ENCODE data around the gene HCK. TPM values are rescaled to one million over a fixed set of nuclear protein-coding genes. Genes with fewer than 3 reads are reported as not detected.

Gene HCK
- polyA plus RNA-seq, 1 experiment, result not detected

DNA sequence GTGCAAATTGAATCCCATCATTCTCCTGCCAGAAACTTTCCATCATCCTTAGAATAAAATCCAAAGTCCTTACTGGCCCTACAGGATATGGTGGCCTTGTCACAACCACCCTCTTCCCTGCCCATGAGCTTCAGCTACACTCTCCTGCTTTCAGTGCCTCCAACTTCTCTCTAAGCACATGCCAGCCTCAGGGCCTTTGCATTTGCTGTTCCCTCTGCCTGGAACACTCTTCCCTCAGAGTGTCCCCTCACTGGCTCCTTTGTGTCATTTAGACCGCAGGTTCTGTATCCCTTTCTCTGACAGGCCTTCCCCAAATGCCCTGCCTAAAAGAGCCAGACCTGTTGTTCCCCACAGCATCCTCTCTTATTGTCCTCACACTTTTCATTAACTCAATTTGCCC, 18.2 kb downstream of the HCK start:
- no peak overlapping the region for H3K27ac ChIP-seq (ENCODE audit: low read depth, low read length)
- POLR2A ChIA-PET, result no interaction called here
- DNase-seq (ENCODE audit: low read depth, low spot score), result no peak
- no peak overlapping the region for H3K4me3 ChIP-seq (ENCODE audit: low read depth, low read length)
- H3K27me3 ChIP-seq (ENCODE audit: control insufficient read depth, insufficient read depth, low read length), result peaks cover 9% of the 10 kb centered on the region
- TF ChIP-seq, protein P1, sequence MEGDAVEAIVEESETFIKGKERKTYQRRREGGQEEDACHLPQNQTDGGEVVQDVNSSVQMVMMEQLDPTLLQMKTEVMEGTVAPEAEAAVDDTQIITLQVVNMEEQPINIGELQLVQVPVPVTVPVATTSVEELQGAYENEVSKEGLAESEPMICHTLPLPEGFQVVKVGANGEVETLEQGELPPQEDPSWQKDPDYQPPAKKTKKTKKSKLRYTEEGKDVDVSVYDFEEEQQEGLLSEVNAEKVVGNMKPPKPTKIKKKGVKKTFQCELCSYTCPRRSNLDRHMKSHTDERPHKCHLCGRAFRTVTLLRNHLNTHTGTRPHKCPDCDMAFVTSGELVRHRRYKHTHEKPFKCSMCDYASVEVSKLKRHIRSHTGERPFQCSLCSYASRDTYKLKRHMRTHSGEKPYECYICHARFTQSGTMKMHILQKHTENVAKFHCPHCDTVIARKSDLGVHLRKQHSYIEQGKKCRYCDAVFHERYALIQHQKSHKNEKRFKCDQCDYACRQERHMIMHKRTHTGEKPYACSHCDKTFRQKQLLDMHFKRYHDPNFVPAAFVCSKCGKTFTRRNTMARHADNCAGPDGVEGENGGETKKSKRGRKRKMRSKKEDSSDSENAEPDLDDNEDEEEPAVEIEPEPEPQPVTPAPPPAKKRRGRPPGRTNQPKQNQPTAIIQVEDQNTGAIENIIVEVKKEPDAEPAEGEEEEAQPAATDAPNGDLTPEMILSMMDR (IDR thresholded peaks at IDR 0.05; ENCODE audit: low read depth, low read length), result no peak
- CTCF ChIA-PET, result no interaction called here
- H3K9me3 ChIP-seq (ENCODE audit: control insufficient read depth, insufficient read depth, low read length), result no peaks in the 10 kb centered on the region

DNA sequence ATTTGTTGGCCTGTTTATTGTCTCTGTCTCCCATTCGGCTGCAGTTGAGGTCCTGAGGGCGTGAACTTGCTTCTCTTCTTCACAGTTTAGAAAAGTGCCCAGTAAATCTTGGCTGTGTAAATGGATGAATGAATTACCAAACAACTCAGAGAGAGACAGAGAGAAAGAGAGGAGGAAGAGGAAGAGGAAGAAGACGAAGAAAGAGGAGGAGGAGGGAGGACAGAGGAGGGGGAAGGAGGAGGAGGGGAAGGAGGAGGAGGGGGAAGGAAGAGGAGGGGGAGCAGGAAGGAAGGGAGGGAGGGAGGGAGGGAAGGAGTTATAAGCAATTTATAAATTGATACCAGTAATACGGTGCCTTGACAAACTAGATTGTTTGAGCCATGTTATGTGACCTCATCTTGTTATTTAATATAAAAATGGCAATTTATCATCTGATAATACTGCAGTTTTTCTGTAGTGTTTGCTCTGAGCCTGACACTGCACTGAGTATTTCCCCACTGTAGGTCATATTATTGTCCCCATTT, 18.7 kb downstream of the HCK start:
- Histone ChIP-seq H3K27ac (ENCODE audit: low read depth, low read length) (no peak overlapping the region), H3K4me3 (ENCODE audit: low read depth, low read length) (no peak overlapping the region), H3K9me3 (ENCODE audit: control insufficient read depth, insufficient read depth, low read length) (no peaks in the 10 kb centered on the region), H3K27me3 (ENCODE audit: control insufficient read depth, insufficient read depth, low read length) (peaks cover 9% of the 10 kb centered on the region)
- ChIA-PET POLR2A (no interaction called here), CTCF (no interaction called here)
- no peak for DNase-seq (ENCODE audit: low read depth, low spot score)
- TF ChIP-seq, protein P1 (IDR thresholded peaks at IDR 0.05; ENCODE audit: low read depth, low read length), result no peak

DNA sequence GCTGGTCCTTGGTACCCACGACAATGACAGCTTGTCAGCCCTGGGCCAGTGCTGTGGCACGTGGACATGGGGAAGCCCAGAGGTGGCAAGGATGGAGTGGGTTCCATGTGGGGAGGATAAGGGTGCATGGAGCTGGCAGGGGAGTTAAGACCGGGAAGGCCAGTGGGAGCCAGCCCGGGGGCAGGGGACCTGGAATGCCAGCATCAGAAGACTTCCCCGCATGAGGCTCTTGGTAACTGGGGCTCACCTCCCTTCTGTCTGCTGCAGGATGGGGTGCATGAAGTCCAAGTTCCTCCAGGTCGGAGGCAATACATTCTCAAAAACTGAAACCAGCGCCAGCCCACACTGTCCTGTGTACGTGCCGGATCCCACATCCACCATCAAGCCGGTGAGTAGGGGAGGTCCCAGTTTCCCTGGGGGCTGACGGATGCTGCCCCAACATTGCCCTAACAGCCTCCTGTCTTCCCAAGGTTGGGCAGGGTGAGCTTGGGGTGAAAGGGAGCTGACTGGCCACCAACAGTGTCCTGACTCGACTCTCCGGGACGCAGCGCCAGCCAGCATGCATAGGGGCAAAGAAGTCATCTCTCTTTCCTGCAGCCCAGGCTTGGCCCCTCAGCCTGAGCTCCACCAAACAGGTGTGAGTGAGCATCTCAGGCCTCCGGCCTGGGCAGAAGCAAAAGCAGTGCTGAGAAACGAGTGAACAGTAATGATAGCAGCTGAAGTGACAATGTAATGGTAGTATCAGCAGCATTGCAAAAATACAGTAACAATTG, 19.5 kb downstream of the HCK start:
- ChIA-PET CTCF (interaction anchor here (1.0 to 1.3 kb wide), 3 partner anchors 20 to 249 kb away, joined by 3 to 5 read pairs (median 3); no protein-coding TSS in a partner anchor), POLR2A (no interaction called here)
- TF ChIP-seq, protein P1 (IDR thresholded peaks at IDR 0.05; ENCODE audit: low read depth, low read length), result no peak

DNA sequence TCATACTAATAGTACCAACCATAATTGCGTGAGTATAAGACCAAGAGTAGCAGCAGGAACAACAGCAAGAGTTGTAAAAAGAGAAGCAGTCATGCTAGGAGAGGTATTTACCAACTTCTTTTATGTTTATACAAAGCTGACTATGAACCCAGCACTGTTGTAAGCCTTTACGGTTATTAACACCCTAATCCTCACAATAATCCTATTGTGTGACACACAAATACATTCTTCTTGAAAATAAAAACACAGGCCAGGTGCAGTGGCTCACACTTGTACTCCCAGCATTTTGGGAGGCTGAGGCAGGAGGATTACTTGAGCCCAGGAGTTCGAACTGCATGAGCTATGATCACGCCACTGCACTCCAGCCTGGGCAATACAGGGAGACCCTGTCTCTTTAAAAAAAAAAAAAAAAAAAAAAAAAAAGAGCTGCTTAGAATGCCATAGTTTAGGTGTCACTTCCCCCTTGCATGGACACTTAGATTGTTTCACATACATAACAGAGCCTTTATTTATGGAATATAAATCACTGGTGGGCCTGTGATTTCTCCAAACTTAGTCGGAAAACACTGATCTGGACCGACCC, 20.2 kb downstream of the HCK start:
- H3K4me3 ChIP-seq (ENCODE audit: low read depth, low read length), result no peak overlapping the region
- POLR2A ChIA-PET, result interaction anchor here (0.6 kb wide), 1 partner anchor 40 kb away, joined by 4 read pairs; no protein-coding TSS in a partner anchor
- H3K9me3 ChIP-seq (ENCODE audit: control insufficient read depth, insufficient read depth, low read length), result no peaks in the 10 kb centered on the region
- no peak overlapping the region for H3K27ac ChIP-seq (ENCODE audit: low read depth, low read length)
- TF ChIP-seq, protein P1 (IDR thresholded peaks at IDR 0.05; ENCODE audit: low read depth, low read length), result no peak
- DNase-seq (ENCODE audit: low read depth, low spot score), result no peak
- peaks cover 21% of the 10 kb centered on the region for H3K27me3 ChIP-seq (ENCODE audit: control insufficient read depth, insufficient read depth, low read length)
- CTCF ChIA-PET, result interaction anchor here (0.6 to 1.3 kb wide), 5 partner anchors 20 to 249 kb away, joined by 3 to 5 read pairs (median 3); no protein-coding TSS in a partner anchor

More for the DNA sequence above, 19.5 kb downstream of the HCK start:
- Histone ChIP-seq H3K27ac (ENCODE audit: low read depth, low read length) (no peak overlapping the region), H3K4me3 (ENCODE audit: low read depth, low read length) (no peak overlapping the region), H3K9me3 (ENCODE audit: control insufficient read depth, insufficient read depth, low read length) (no peaks in the 10 kb centered on the region), H3K27me3 (ENCODE audit: control insufficient read depth, insufficient read depth, low read length) (peaks cover 15% of the 10 kb centered on the region)
- DNase-seq (ENCODE audit: low read depth, low spot score), result no peak

DNA sequence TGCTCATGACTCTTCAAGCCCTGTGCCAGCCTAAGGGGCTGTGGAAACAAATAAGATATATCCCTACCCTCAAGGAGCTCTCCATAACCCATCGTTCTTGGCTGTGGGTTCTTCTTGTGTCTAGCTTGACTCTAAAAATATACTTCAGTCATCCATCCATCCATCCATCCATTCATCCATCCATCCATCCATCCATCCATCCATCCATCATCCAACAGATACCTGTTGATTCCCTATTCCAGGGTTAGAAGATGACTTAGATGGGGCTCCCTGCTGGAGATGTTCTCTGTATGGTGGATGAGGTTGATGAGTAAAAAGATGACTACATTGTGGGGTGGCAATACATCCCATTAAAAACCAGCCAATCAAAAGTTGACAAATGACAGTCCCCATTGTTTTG, 23.5 kb downstream of the HCK start:
- no peak for DNase-seq (ENCODE audit: low read depth, low spot score)
- Histone ChIP-seq H3K9me3 (ENCODE audit: control insufficient read depth, insufficient read depth, low read length) (no peaks in the 10 kb centered on the region), H3K4me3 (ENCODE audit: low read depth, low read length) (no peak overlapping the region), H3K27me3 (ENCODE audit: control insufficient read depth, insufficient read depth, low read length) (peaks cover 32% of the 10 kb centered on the region), H3K27ac (ENCODE audit: low read depth, low read length) (no peak overlapping the region)
- ChIA-PET POLR2A (no interaction called here), CTCF (interaction anchor here (0.8 to 1.5 kb wide), 4 partner anchors 16 to 222 kb away, joined by 3 to 5 read pairs (median 3); no protein-coding TSS in a partner anchor)
- TF ChIP-seq, protein P1 (IDR thresholded peaks at IDR 0.05; ENCODE audit: low read depth, low read length), result no peak
